ENCODE measurements around the gene LARGE1.
A peak's percentile ranks its signal among the peaks of the same experiment; 100 is the strongest.

LARGE1 gene

GRCh38 chr22:33867971-33868370, 52.3 kb downstream of the LARGE1 start:
- in situ Hi-C loops (cut with MboI; ENCODE audit: low sequenced_read_pairs, unreplicated experiment) = no loop called here

GRCh38 chr22:33867118-33867866, 53.0 kb downstream of the LARGE1 start:
- TF ChIP-seq CTCF (IDR thresholded peaks at IDR 0.05; ENCODE audit: borderline replicate concordance, control extremely low read depth, extremely low read depth, insufficient read depth, missing control alignments) = no peak
- DNase-seq (ENCODE audit: low spot score) = no peak
- in situ Hi-C loops (cut with MboI; ENCODE audit: low sequenced_read_pairs, unreplicated experiment) = no loop called here

More at GRCh38 chr22:33867971-33868370, 52.3 kb downstream of the LARGE1 start:
- no peak for TF ChIP-seq CTCF (IDR thresholded peaks at IDR 0.05; ENCODE audit: borderline replicate concordance, control extremely low read depth, extremely low read depth, insufficient read depth, missing control alignments)
- DNase-seq (ENCODE audit: low spot score) = no peak

- DNase-seq (ENCODE audit: low spot score) = no peak
- no peak for TF ChIP-seq CTCF (IDR thresholded peaks at IDR 0.05; ENCODE audit: borderline replicate concordance, control extremely low read depth, extremely low read depth, insufficient read depth, missing control alignments)
- in situ Hi-C loops (cut with MboI; ENCODE audit: low sequenced_read_pairs, unreplicated experiment) = no loop called here
These were observed 53.8 kb downstream of the LARGE1 start for GRCh38 chr22:33866511-33866910.

GRCh38 chr22:33865996-33866395, 54.3 kb downstream of the LARGE1 start:
- no peak for DNase-seq (ENCODE audit: low spot score)
- in situ Hi-C loops (cut with MboI; ENCODE audit: low sequenced_read_pairs, unreplicated experiment) = no loop called here
- TF ChIP-seq CTCF (IDR thresholded peaks at IDR 0.05; ENCODE audit: borderline replicate concordance, control extremely low read depth, extremely low read depth, insufficient read depth, missing control alignments) = no peak

GRCh38 chr22:33865248-33865647, 55.0 kb downstream of the LARGE1 start:
- no peak for DNase-seq (ENCODE audit: low spot score)
- TF ChIP-seq CTCF (IDR thresholded peaks at IDR 0.05; ENCODE audit: borderline replicate concordance, control extremely low read depth, extremely low read depth, insufficient read depth, missing control alignments) = no peak
- in situ Hi-C loops (cut with MboI; ENCODE audit: low sequenced_read_pairs, unreplicated experiment) = no loop called here

- in situ Hi-C loops (cut with MboI; ENCODE audit: low sequenced_read_pairs, unreplicated experiment) = no loop called here
- peak; percentile 53 for DNase-seq (ENCODE audit: low spot score)
- TF ChIP-seq CTCF (IDR thresholded peaks at IDR 0.05; ENCODE audit: borderline replicate concordance, control extremely low read depth, extremely low read depth, insufficient read depth, missing control alignments) = no peak
These were observed 55.5 kb downstream of the LARGE1 start for GRCh38 chr22:33864723-33865130.
